ENCODE results near the gene ANKRD6. TPM values are rescaled to one million over a fixed set of nuclear protein-coding genes. Genes with fewer than 3 reads are reported as not detected.

Gene ANKRD6
- total RNA-seq, 4 donors from 2014 or later, result 0.57 to 11.6 (median 3.0) TPM

GRCh38 chr6:89555031-89555430 is 122.1 kb downstream of the ANKRD6 start:
- DNase-seq, result no peak
- Histone ChIP-seq H3K27ac (no peak overlapping the region), H3K36me3 (no peaks in the 10 kb centered on the region), H3K4me3 (no peak overlapping the region), H3K4me1 (no peaks in the 10 kb centered on the region), H3K9me3 (no peaks in the 10 kb centered on the region), H3K27me3 (no peaks in the 10 kb centered on the region)
- TF ChIP-seq, protein P1, sequence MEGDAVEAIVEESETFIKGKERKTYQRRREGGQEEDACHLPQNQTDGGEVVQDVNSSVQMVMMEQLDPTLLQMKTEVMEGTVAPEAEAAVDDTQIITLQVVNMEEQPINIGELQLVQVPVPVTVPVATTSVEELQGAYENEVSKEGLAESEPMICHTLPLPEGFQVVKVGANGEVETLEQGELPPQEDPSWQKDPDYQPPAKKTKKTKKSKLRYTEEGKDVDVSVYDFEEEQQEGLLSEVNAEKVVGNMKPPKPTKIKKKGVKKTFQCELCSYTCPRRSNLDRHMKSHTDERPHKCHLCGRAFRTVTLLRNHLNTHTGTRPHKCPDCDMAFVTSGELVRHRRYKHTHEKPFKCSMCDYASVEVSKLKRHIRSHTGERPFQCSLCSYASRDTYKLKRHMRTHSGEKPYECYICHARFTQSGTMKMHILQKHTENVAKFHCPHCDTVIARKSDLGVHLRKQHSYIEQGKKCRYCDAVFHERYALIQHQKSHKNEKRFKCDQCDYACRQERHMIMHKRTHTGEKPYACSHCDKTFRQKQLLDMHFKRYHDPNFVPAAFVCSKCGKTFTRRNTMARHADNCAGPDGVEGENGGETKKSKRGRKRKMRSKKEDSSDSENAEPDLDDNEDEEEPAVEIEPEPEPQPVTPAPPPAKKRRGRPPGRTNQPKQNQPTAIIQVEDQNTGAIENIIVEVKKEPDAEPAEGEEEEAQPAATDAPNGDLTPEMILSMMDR (IDR thresholded peaks at IDR 0.05), result no peak
- no peak for TF ChIP-seq POLR2A (IDR thresholded peaks at IDR 0.05)

DNA sequence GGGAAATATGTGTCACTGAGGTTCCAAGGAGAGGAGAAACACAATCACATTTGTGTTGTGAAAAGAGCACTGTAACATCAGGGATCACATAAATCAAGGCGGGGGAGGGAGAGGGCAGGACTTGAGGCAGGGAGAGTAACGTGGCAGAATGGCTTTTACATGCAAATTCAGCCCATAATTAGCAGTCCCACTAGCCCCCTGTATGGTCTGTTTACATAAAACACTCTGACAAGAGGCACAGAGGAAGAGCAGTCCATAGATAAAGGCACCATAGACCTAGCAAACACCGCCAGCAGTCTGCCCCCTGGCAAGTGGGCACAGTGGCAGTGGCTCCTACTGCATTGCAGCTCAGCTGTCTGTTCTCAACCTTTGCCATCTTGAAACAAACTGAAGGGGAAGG is 122.9 kb downstream of the ANKRD6 start:
- TF ChIP-seq, protein P1 (IDR thresholded peaks at IDR 0.05), result no peak
- no peak for TF ChIP-seq POLR2A (IDR thresholded peaks at IDR 0.05)
- H3K36me3 ChIP-seq, result no peaks in the 10 kb centered on the region
- H3K27me3 ChIP-seq, result no peaks in the 10 kb centered on the region
- DNase-seq, result no peak
- no peak overlapping the region for H3K27ac ChIP-seq
- H3K4me1 ChIP-seq, result no peaks in the 10 kb centered on the region
- H3K9me3 ChIP-seq, result no peaks in the 10 kb centered on the region
- no peak overlapping the region for H3K4me3 ChIP-seq

DNA sequence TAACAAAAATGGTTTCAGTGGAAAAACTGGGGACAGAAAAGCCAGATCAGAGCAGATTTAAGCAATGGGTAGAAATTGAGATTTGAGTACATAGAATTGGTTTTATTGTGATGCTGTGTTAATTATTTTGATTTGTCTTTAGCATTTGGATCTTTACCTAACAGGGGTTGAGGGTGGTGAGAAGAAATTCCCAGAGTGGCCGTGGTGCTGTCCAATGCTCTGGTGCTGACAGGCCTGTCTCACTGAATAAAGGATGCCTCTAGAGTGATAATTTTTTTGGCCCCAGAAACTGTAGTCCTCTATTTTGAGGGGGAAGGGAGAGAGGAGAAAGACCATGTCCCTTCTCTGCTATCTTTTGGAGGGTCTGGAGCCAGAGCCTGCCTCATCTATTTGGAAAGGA is 126.5 kb downstream of the ANKRD6 start:
- Histone ChIP-seq H3K27ac (no peak overlapping the region), H3K4me3 (no peak overlapping the region), H3K27me3 (no peaks in the 10 kb centered on the region), H3K4me1 (no peaks in the 10 kb centered on the region), H3K9me3 (no peaks in the 10 kb centered on the region), H3K36me3 (no peaks in the 10 kb centered on the region)
- TF ChIP-seq, protein P1 (IDR thresholded peaks at IDR 0.05), result no peak
- no peak for TF ChIP-seq POLR2A (IDR thresholded peaks at IDR 0.05)
- no peak for DNase-seq

- Histone ChIP-seq H3K36me3 (no peaks in the 10 kb centered on the region), H3K9me3 (no peaks in the 10 kb centered on the region), H3K4me1 (no peaks in the 10 kb centered on the region), H3K4me3 (peak overlapping the region in 1 of 4 donors; percentile 21), H3K27ac (no peak overlapping the region), H3K27me3 (no peaks in the 10 kb centered on the region)
- no peak for DNase-seq
- TF ChIP-seq, protein P1 (IDR thresholded peaks at IDR 0.05), result no peak
- TF ChIP-seq POLR2A (IDR thresholded peaks at IDR 0.05), result no peak
Observed at GRCh38 chr6:89562093-89562973, 129.4 kb downstream of the ANKRD6 start.

DNA sequence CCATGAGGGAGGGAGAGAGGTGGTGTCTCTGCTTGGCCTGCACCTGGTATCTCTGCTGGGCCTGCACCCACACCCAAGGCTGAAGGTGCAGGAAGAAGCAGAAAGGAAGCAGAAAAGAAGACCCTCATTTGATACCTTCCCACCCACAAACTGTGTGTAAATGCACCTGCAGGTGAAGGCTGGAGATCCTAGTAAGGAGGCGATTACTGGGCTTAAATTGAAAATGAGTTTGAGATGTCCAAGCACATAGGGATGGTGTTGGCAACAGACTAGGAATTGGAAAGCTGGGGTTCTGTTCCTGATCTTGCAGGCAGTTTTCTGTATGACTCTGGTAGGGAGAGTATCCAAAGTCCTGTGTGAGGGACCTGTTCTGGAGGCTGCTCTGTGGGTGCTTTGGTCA is 130.9 kb downstream of the ANKRD6 start:
- TF ChIP-seq POLR2A (IDR thresholded peaks at IDR 0.05), result no peak
- TF ChIP-seq, protein P1 (IDR thresholded peaks at IDR 0.05), result no peak
- DNase-seq, result no peak
- Histone ChIP-seq H3K27ac (no peak overlapping the region), H3K36me3 (no peaks in the 10 kb centered on the region), H3K4me1 (no peaks in the 10 kb centered on the region), H3K4me3 (no peak overlapping the region), H3K9me3 (no peaks in the 10 kb centered on the region), H3K27me3 (no peaks in the 10 kb centered on the region)
